GM19193 (cell line): ENCODE results near the gene SCAMP4.

Experiments
- POLR2A ChIP-seq: IDR thresholded peaks from 4 replicates; pipeline ENCODE4 v1.6.1; 2011; ENCODE audit not compliant: insufficient read depth, insufficient read length; ENCODE audit errors: extremely low read depth

The SCAMP4 gene

DNA sequence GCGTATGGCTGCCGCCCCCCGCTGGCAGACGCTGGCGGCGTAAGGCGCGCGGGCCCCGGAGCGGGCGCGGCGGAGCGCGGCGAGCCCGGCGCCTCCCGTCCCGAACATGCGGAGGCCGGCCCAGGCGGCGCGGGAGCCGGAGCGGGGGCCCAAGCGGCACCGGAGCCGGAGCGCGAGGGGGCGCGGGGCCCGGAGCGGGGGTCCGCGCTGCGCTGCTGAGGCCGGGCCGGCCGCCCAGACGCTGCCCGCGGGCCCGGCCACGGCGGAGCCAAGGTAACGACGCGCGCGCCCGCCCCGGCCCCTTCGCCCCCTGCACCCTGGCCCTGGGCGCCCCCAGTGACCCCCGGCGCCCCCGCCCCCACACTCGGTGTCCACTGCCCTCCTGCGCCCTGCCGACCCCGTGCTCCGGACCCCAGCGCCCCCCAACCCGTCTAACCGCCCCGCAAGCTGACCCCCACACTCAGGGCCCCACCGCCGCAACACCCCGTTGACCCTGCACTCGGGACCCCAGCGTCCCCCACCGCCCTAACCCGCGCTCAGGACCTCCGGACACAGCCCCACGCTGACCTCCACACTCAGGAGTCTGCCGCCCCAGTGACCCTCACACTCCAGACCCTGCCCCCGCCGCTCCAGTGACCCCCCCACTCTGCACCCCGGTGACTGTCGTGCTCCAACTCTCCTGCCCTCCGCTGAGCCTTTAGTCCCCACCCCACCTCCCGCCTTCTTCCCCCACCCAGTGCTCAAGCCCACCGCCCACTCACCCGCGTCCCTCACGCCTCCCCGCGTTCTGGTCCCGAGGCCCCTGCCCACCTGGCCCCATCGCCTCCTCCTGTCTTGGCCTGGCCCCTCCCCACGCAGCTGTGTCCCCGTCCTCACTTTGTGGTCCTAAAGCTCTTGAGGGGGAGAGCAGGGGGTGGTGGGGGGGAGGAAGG, 36.2 kb downstream of the SCAMP4 start, which contains the start of gene CSNK1G2:
CSNK1G2 (plus strand) TSS at position 27 of the 932 bp plus-strand sequence. CDS start 28,601 bp downstream, outside the sequence.
- TF ChIP-seq POLR2A = peak; percentile 35

DNA sequence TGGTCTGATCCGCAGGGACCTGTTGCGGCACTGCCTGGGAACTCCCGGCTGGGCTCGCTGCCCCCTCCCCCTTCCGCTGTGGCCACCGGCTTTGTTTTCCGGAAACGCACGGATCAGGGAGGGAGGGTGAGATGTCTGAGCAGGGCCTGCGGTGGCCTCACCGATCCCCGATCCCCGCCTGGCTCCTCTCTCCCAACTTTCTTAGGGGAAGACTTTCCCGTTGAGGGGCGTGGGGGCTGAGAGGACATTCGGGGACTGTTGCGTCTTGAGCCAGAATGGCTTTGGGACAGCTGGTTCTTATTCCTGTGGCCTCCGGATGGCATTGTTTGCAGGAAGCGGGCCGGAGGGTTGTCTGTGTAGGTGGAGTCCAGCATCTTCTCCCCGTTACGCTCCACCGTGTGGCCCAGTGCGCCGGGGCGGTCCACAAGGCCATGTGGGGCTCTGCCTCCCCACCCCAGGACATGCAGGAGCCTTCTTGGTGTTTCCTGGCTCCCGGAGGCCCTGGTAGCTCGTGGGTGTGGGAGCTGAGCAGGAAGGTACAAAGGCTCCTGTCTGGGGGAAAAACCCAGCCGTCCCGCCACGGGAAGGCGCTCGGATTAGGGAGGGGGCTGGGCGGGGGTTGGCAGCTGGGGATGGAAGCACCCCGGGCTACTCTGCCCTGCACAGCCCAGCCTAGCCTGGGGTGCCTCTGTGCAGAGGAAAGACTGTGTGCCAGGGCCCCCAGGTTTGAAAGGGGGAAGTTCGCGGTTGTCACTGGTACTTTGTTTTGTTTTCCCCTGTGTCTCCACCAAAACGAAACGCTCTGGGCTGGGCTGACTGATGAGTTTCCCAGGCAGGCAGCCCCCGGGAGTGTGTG, 37.1 kb downstream of the SCAMP4 start:
- peak; percentile 57 for TF ChIP-seq POLR2A

GRCh38 chr19:1942934-1943555, 37.8 kb downstream of the SCAMP4 start:
- no peak for TF ChIP-seq POLR2A

GRCh38 chr19:1943661-1944087, 38.5 kb downstream of the SCAMP4 start:
- no peak for TF ChIP-seq POLR2A

DNA sequence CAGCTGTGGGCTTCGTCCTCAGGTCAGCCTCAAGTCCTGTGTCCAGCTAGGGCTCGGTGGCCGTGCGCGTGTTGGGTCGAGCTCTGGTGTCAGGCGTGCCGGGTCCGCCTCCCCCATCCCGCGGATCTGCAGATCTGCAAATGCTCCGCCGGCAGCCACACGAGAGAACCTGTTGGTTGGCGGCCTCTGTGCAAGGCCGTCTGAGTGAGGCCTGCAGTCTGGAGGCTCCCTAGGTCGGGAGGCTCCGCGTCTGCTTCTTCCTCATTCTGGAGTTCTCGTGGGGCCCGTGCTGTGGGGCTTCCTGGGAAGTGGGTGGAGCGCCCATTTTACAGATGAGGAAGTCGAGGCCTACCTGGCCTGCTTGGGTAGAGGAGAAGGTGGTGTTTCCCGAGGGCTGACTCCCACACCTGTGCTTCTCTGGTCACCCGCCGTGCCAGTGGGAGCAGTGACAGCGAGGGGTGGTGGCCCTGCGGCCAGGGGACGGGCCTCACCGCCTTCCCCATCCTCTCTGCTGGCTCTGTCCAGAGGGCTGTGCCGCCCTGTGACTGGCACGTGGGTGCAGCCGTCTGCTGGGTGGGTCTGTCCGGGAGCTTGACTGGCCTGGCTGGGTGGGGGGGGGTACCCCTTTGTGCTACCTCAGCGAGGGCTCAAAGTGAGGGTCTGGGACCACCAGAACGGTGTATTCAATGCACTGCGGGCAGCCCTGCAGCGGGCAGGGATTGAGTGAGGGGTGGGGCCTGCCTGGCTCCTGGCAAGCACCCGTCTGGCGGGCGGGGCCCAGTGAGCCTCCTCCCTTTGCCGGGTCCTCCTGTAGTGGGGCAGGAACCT, 39.1 kb downstream of the SCAMP4 start:
- TF ChIP-seq POLR2A = no peak

- no peak for TF ChIP-seq POLR2A
Measured at GRCh38 chr19:1944916-1945561, 39.8 kb downstream of the SCAMP4 start.

GRCh38 chr19:1945899-1946298, 40.7 kb downstream of the SCAMP4 start:
- no peak for TF ChIP-seq POLR2A

DNA sequence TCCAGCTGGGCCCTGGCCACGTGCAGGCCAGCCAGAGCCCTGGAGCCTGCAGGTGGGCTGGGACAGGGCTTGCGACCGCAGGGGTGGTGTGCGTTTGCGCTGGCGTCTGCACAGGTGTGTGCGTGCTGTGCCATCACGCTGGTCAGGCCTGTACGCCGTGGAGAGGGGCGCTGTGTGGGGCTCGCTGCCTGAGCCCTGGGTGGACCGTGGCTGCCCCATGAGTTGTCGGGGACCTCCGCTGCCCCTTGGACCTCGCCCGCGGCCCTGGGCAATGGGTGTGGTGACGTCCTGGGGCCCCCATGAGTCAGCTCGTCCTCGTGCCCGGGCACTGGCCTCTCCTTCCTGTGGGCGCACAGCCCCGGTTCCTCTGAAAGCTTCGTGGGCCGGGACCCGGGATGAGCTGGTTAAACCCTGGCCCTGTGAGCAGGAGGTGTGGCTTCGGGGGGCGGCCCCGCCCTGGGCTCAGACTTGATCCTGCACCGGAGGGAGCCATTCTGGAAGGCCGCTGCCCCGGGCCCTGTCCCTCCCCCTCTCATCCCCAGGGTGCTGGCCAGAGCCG, 42.5 kb downstream of the SCAMP4 start:
- TF ChIP-seq POLR2A = no peak

GRCh38 chr19:1949304-1950101, 44.3 kb downstream of the SCAMP4 start:
- no peak for TF ChIP-seq POLR2A

- no peak for TF ChIP-seq POLR2A
Measured at GRCh38 chr19:1950640-1951039, 45.4 kb downstream of the SCAMP4 start.

DNA sequence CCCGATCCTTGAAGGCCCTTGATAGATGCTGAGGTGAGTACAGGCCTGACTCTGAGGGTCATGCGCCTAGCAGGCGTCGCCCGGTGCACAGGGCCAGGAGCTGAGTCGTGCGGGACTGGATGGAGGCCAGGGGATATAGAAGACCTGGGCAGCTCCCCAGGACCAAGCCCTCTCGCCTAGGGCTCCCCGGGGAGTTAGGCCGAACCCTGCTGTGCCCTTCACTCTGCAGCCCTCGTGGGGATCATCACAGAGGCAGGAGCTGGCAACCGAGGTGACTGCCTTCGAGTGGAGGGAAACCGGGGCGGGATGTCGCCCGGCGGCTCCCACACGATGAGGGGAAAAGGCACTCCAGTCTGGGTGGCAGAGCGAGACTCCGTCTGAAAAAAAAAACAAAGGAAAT, 47.4 kb downstream of the SCAMP4 start:
- TF ChIP-seq POLR2A = no peak

- TF ChIP-seq POLR2A = no peak
Measured at GRCh38 chr19:1953037-1953436, 47.8 kb downstream of the SCAMP4 start.
